Astrocyte (in vitro differentiated cells and primary cell): ENCODE data around the gene PTPRU.

Source experiments
- EZH2 ChIP-seq: IDR thresholded peaks from 2 replicates; pipeline ENCODE4 v1.6.1; 2012; ENCODE audit warnings: mild to moderate bottlenecking, low read length, inconsistent platforms; ENCODE audit not compliant: insufficient read depth
- TF ChIP-seq, protein P1 (sequence below): IDR thresholded peaks from 2 replicates; pipeline ENCODE4 v1.5.1; 2011; ENCODE audit warnings: low read depth, mild to moderate bottlenecking, inconsistent platforms, low read length, moderate library complexity; ENCODE audit not compliant: insufficient read depth

DNA sequence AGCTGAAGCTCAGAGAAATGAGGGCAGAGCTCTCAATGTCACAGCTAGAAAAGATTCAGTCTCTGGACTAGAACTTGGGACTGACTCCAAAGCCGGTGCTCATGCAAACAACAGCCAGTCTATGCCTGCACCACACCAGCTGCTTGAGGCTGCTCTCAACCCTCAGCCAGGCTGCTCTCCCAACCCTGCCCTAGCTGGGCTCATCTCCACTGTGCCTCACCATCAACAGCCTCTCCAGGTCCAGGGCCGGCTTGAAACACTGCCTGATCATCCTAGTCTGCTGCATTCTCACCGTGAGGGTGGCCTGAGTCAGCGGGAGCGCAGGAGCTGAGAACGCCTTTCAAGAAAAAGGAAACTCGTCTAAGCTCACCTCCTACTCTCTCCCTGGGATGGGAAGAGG is 94.5 kb downstream of the PTPRU start:
- TF ChIP-seq, protein P1, sequence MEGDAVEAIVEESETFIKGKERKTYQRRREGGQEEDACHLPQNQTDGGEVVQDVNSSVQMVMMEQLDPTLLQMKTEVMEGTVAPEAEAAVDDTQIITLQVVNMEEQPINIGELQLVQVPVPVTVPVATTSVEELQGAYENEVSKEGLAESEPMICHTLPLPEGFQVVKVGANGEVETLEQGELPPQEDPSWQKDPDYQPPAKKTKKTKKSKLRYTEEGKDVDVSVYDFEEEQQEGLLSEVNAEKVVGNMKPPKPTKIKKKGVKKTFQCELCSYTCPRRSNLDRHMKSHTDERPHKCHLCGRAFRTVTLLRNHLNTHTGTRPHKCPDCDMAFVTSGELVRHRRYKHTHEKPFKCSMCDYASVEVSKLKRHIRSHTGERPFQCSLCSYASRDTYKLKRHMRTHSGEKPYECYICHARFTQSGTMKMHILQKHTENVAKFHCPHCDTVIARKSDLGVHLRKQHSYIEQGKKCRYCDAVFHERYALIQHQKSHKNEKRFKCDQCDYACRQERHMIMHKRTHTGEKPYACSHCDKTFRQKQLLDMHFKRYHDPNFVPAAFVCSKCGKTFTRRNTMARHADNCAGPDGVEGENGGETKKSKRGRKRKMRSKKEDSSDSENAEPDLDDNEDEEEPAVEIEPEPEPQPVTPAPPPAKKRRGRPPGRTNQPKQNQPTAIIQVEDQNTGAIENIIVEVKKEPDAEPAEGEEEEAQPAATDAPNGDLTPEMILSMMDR: no peak
- TF ChIP-seq EZH2: no peak
